Activated naive CD4-positive, alpha-beta T cell treated with anti-CD3 and anti-CD28 coated beads, Interleukin-2, amount 50 U/mL, for 72 hours (primary cell): ENCODE results near the gene DHRS7B. TPM values are rescaled to one million over a fixed set of nuclear protein-coding genes. Genes with fewer than 3 reads are reported as not detected.
"Not testable (repeated sequence)": the region's sequence is repeated elsewhere in the genome, so short reads cannot be mapped to it uniquely, and the experiment has no call there.

Experiments used
- ATAC-seq, 2 donors: fragments of 150-1000 bp; cut with Tn5 transposase; 2 replicates each; pipeline ENCODE4 v1.10.0; 2021; ENCODE audit warnings: mild to moderate bottlenecking in 2 of 2, moderate library complexity in 2 of 2
- DNase-seq, 2 donors: peaks; one replicate each; pipeline ENCODE4 v3.0.0; 2021 to 2022; ENCODE audit warnings: low spot score in 2 of 2
- H3K27ac Mint-ChIP-seq, 2 donors: one replicate each; pipeline ENCODE4 v1.8.0; 2022; ENCODE audit warnings: mild to moderate bottlenecking in 2 of 2, mixed read lengths in 2 of 2
- H3K36me3 Mint-ChIP-seq, 2 donors: one replicate each; pipeline ENCODE4 v1.8.0; 2022; ENCODE audit warnings: mixed read lengths in 2 of 2
- H3K9me3 Mint-ChIP-seq, 2 donors: one replicate each; pipeline ENCODE4 v1.8.0; 2022; ENCODE audit warnings: mixed read lengths in 2 of 2
- total RNA-seq, 2 donors: library from RNA; stranded (reverse); gene quantifications; one replicate each; pipeline ENCODE4 v1.2.3, GENCODE V29; 2022

The DHRS7B gene
- total RNA-seq, 2 donors from 2014 or later, result 15.8 to 16.5 TPM

DNA sequence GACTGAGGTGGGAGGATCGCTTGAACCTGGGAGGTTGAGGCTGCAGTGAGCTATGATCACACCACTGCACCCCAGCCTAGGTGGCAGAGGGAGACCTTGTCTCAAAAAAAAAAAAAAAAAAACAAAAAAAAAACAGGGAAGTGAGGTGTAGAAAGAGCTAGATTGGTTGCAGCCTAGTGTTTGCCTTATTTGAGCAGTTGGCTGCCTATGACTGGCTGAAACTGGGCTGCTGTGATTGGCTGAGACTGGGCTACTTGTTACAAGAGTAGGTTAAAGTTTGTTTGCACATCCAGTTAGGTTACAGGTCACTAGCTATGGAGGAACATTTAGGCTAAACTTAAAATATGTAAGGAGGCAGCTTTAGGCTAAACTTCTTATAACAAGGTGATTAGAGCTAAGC, 5.7 kb downstream of the DHRS7B start:
- peaks cover 11 to 42% of the 10 kb centered on the region in 2 donors for H3K36me3 Mint-ChIP-seq
- H3K27ac Mint-ChIP-seq, result no peak overlapping the region
- ATAC-seq (no peak), DNase-seq (no peak)
- H3K9me3 Mint-ChIP-seq, result peaks cover 4 to 5% of the 10 kb centered on the region in 2 donors

DNA sequence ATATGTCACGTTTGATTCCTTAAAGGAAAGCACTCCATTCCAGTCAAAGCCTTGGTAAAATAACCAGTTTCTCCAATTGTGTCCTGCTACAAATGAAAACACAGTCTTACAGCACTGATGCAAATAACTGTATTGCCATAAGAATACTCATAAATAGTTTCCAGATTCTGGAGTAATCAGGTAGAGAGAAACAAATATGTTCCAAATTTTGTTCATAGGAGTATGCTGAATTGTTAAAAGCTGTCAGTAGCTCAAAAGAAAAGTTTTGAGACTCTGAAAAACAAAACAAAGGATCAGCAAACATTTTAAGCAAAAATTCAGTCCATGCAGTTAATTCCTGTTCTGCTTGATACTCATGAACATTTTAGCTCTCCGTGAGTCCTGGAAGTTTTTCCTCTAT, 7.8 kb downstream of the DHRS7B start:
- ATAC-seq (no peak), DNase-seq (no peak)
- H3K9me3 Mint-ChIP-seq, result peaks cover 4 to 5% of the 10 kb centered on the region in 2 donors
- H3K27ac Mint-ChIP-seq, result no peak overlapping the region
- H3K36me3 Mint-ChIP-seq, result peaks cover 8 to 50% of the 10 kb centered on the region in 2 donors

DNA sequence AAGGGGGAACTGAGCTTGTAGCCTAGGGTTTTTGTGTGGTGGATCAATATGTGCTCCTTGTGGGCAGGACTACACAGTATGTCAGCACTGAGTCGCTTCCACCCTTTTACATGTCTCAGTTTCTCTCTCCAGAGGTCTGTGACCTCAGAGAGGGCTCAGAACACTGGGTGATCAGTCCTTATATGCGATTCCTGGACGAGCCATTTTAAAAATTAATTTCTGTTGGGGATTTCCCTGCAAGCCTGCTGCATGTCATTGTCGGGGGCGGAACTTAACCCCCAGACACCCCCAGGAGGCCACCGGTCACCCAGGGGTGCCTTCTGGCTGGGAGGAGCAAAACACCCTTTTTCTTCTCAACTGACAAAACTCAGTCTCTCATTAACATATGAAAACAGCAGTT, 14.1 kb downstream of the DHRS7B start:
- ATAC-seq (peak in 1 of 2 donors; percentile 18), DNase-seq (no peak)
- no peaks in the 10 kb centered on the region for H3K9me3 Mint-ChIP-seq
- H3K36me3 Mint-ChIP-seq, result peaks cover 6 to 23% of the 10 kb centered on the region in 2 donors
- H3K27ac Mint-ChIP-seq, result peak overlapping the region in 1 of 2 donors; percentile 70

DNA sequence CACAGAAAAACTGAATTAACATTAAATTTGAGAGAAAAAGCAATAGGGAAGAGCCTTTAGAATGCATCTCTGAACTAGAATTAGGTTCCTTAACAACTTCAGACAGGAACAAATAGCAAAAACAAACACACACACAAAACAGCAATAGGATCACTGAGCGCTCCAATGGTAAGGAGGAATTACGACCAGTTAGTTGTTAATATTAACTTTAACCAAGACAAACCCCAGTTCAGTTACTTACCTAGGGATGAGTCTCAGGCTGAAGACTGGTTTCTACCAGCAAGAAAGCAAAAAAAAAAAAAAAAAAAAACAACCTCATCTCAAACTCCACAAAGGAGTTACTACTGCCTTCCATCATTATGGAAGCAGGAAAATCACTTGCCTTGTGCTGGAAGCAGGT, 14.6 kb downstream of the DHRS7B start:
- no peak for ATAC-seq
- Mint-ChIP-seq H3K9me3 (no peaks in the 10 kb centered on the region), H3K36me3 (peaks cover 7 to 25% of the 10 kb centered on the region in 2 donors), H3K27ac (peak overlapping the region in 1 of 2 donors; percentile 70)
- DNase-seq, result no peak

DNA sequence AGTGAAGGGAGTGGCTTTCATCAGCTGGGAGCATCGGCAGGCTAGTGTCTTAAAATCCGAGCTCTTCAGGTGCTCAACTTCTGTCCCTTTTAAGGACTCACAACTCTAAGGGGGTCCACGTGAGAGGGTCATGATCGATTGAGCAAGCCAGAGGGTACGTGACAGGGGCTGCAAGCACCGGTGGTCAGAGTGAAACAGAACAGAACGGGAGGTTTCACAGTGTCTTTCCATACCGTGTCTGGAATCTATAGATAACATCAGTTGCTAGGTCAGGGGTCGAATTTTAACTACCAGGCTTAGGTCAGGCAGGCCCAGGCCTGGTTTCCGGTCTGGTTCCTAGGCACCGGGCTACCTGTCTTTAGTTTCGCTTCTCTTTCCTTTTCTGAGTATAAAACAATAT, 15.3 kb downstream of the DHRS7B start:
- H3K9me3 Mint-ChIP-seq, DNase-seq, ATAC-seq, H3K27ac Mint-ChIP-seq: not testable (repeated sequence)
- H3K36me3 Mint-ChIP-seq, result peaks cover 14 to 32% of the 10 kb centered on the region in 2 donors

DNA sequence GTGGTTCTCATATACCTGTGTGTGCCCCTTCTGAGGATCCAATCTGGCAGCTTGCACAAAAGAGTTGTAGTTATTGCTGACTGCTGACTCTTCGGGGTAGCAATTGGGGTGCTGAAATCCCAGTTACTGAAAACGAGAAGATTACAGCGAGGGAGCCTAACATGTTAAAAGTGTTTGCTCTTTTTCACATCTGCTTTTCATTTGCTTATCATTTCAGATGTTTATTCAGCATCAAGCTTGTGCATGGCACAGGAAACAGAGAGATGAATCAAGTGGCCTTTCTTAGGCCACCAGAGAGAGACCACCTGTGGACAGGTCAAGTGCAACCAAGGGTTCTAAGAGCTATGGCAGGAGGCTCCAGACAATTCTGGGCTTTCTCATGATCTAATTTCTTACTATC, 16.9 kb downstream of the DHRS7B start:
- no peak for DNase-seq
- ATAC-seq, result no peak

DNA sequence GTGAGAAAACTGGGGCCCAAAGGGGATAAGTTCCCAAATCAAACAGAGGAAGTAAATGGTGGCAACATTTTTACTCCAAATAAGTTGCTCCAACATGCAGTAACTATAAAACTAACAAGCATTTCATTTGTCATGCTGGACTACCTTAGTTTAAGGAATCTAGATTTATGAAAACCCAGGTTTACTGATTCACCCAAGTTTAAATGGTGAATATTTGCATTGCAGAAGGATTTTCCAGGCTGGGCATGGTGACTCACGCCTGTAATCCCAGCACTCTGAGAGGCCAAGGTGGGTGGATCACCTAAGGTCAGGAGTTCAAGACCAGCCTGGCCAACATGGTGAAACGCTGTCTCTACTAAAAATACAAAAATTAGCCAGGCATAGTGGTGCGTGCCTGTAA, 17.5 kb downstream of the DHRS7B start:
- not testable (repeated sequence) for H3K27ac Mint-ChIP-seq, ATAC-seq, H3K9me3 Mint-ChIP-seq, DNase-seq
- H3K36me3 Mint-ChIP-seq, result peaks cover 30 to 40% of the 10 kb centered on the region in 2 donors

More for the DNA sequence above, 16.9 kb downstream of the DHRS7B start:
- Mint-ChIP-seq H3K36me3 (peaks cover 25 to 34% of the 10 kb centered on the region in 2 donors), H3K27ac (no peak overlapping the region), H3K9me3 (no peaks in the 10 kb centered on the region)

DNA sequence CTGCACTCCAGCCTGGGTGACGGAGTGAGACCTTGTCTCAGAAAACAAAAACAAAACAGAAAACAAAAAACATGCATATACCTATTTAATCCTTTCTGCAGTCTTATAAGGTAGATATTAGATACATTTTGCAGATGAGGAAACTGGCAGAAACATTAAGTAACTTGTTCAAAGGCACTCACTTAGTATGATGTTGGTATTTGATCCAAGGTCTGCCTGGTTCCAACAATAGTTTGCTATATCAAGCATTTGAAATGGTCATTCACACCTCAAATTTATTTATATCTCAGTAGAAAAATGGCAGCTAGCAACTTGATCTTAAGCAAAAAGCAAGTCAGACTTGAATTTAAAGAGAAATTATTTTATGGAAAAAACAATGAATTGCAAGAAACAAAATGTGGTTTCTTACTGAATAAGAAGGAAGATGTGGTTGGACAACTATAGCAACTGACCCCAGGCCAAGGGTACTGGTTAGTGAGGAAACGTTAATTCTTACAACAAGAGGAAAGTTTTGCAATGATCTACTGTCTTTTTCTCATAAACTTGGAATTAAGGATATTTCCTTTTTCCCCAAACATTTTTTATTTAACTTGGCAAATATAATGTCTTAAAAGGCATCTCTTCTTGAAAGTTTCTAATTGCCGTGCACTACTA, 19.7 kb downstream of the DHRS7B start:
- peaks cover 30 to 46% of the 10 kb centered on the region in 2 donors for H3K36me3 Mint-ChIP-seq

DNA sequence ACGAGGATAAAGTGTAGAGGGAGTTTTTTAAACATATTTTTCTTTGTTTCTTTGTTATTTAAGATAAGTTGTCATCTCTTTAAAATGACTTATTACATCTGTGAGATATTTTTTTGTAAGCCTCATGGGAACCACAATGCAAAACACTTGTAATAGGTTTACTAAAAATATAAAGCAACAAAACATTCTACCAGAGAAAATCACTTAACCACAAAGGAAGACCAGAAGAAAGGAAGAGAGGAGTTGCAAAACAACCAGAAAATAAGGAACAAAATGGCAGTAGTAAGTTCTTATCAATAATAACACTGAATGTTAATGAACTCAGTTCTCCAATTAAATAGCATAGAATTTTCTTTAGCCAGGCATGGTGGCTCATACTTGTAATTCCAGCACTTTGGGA, 22.9 kb downstream of the DHRS7B start:
- H3K27ac Mint-ChIP-seq, result peak overlapping the region in 1 of 2 donors; percentile 70
- H3K36me3 Mint-ChIP-seq, result peaks cover 43 to 62% of the 10 kb centered on the region in 2 donors
- DNase-seq, result no peak
- no peak for ATAC-seq
- H3K9me3 Mint-ChIP-seq, result peaks cover 16% of the 10 kb centered on the region in 2 donors

More for the DNA sequence above, 19.7 kb downstream of the DHRS7B start:
- Mint-ChIP-seq H3K27ac (no peak overlapping the region), H3K9me3 (peaks cover 4 to 7% of the 10 kb centered on the region in 2 donors)
- ATAC-seq (no peak), DNase-seq (no peak)

DNA sequence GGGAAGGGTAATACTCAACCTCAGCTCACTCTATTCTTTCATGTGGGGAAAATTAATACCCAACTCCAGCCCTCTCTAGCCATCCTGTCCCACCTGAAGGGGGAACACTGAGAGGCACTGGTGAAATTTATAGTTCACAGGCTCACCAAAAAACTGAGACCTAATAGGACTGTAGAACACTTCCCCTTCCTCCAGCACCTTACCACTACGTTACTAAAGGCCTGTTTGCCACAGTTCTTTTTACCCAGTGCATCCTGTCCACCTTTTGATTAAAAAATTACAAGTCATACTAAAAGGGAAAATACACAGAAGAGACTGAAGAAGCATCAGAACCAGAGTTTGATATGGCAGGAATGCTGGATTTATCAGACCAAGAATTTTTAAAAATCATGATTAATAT, 26.0 kb downstream of the DHRS7B start:
- Mint-ChIP-seq H3K36me3 (peaks cover 29 to 48% of the 10 kb centered on the region in 2 donors), H3K9me3 (peaks cover 21 to 22% of the 10 kb centered on the region in 2 donors), H3K27ac (no peak overlapping the region)
- no peak for ATAC-seq
- DNase-seq, result no peak

DNA sequence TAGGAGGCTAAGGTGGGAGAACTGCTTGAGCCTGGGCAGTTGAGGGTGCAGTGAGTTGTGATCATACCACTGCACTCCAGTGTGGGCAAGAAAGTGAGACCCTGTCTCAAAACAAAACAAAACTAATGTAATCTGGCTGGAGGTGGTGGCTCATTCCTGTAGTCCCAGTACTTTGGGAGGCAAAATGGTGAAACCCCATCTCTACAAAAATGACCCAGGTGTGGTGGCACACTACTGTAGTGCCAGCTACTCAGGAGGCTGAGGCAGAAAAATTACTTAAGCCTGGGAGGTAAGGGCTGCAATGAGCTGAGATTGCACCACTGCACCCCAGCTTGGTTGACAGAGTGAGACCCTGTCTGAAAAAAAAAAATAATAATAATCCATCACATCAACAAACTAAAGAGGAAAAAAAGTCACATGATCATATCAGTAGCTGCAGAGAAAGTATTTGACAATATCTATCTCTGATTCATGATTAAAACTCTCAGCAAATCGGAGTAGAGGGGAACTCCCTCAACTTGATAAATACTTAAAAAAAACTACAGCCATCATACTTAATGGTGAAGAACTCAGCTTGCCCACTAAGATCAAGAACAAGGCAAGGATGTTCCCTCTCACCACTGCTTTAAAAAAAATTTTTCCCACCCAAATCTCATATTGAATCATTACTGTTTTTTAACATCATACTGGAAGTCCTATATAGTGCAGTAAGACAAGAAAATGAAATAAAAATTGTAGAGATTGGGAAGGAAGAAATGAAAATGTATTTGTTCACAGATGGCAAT, 31.0 kb downstream of the DHRS7B start:
- ATAC-seq (peak; percentile 87 to 90), DNase-seq (no peak)
- H3K9me3 Mint-ChIP-seq, result peaks cover 15 to 19% of the 10 kb centered on the region in 2 donors
- peaks cover 11 to 24% of the 10 kb centered on the region in 2 donors for H3K36me3 Mint-ChIP-seq
- no peak overlapping the region for H3K27ac Mint-ChIP-seq

DNA sequence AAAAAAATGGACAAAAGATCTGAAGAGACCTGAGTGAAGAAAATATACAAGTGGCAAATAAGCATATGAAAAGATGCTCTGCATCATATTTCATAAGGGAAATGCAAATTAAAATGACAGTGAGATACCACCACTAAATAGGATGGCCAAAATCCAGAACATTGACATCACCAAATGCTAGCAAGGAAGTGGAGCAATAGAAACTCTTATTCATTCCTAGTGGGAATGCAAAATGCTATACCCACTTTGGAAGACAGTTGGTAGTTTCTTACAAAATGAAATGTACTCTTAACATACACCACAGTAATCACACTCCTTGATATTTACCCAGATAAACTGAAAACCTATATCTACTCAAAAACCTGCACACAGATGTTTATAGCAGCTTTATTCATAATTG, 33.6 kb downstream of the DHRS7B start:
- Mint-ChIP-seq H3K27ac (no peak overlapping the region), H3K9me3 (peaks cover 0 to 11% of the 10 kb centered on the region in 2 donors), H3K36me3 (peaks cover 0 to 12% of the 10 kb centered on the region in 2 donors)

DNA sequence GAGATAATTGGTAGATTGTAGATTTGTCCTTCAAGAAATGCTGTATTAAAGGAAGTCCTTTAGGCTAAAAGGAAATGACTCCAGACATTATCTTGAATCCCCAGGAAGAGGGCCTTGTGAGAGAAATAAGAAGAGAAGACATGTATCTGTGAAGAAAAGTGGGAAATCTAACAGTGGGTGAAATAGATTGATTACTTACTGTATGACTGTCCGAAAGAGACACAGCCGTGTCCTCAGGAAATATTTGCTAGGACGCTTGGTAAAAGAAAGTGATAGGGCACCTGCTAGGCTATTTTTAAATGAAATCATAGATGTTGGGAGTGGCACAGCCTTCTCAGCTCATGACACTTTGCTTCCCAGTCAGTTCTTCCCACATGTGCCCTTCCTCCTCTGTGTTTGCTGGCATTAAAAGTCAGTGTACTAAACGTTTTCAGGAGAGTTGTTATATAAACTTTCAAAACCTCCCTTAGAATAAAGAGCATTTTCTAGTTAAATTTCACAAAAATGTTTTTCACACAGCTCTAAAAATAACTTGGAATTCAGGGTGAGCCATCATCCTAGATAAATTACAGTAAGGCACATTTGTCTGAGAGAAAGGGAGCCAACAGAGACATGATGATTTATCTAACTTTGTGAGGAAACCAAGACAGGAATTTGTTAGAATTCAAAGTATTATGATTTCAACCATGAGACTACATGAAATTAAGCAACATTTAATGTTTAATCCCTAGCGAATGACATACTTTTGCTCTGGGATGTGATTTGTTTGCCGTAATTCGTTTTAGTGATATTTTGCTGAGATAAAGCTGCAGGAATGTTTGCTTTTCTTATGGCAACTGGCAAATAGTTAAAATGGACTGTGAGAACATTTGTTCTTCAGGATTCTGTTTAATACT, 35.0 kb downstream of the DHRS7B start:
- Mint-ChIP-seq H3K9me3 (peaks cover 0 to 6% of the 10 kb centered on the region in 2 donors), H3K36me3 (peaks cover 0 to 7% of the 10 kb centered on the region in 2 donors), H3K27ac (peak overlapping the region in 1 of 2 donors; percentile 72)
- DNase-seq (no peak), ATAC-seq (no peak)

More for the DNA sequence above, 33.6 kb downstream of the DHRS7B start:
- ATAC-seq (no peak), DNase-seq (no peak)

DNA sequence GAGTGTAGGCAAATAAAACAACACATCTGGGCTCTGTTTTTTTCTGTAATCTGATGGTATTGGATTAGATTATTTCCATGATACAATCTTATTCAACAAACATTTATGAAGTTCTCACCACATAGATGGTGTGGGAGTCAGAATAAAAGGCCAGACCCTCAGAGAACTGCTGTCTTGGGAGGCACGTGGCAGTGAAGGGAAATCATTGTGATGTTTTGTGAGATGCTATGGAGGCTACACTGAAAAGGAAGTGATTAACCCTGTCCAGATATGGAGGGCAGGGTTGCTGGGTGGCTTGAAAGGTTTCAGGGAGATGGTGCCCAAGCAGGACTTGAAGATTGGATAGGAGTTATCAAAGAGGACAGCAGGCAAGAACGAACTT, 35.6 kb downstream of the DHRS7B start:
- Mint-ChIP-seq H3K36me3 (peaks cover 0 to 7% of the 10 kb centered on the region in 2 donors), H3K27ac (no peak overlapping the region), H3K9me3 (peaks cover 0 to 6% of the 10 kb centered on the region in 2 donors)
- DNase-seq (no peak), ATAC-seq (no peak)

DNA sequence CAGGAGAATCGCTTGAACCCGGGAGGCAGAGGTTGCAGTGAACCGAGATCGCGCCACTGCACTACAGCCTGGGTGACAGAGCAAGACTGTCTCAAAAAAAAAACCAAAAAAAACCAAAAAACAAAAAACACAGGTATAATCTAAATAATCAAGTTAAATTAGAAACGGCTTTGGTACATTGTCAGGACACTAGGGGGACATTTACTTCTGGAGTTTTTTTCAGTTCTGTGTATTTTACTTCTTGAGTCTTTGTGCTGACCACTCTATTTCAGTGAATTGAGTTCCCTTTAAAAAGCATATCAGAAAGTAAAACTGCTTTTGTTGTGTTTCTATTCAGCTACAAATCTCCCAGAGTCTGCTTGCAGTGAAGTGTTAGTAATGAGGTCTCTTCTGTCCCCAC, 36.3 kb downstream of the DHRS7B start:
- Mint-ChIP-seq H3K36me3 (peaks cover 0 to 7% of the 10 kb centered on the region in 2 donors), H3K9me3 (peaks cover 0 to 6% of the 10 kb centered on the region in 2 donors), H3K27ac (no peak overlapping the region)
- no peak for ATAC-seq
- no peak for DNase-seq

DNA sequence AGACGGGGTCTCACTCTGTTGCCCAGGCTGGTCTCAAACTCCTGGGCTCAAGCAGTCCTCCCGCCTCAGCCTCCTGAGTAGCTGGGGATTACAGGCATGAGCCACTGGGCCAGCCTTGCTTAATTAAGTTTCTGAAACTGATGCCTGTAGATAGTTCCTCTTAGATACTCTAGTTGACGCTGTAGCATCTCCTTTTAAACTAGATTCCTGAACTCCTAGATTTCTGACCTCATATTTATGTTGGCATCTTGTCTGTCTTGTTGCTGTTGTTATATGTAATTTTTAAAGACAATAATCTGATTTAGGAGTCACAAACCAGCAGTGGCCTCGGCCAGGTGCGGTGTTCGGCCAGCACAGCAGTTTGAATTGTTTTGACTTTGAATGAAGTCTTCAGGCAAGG, 37.5 kb downstream of the DHRS7B start:
- no peaks in the 10 kb centered on the region for H3K9me3 Mint-ChIP-seq
- H3K36me3 Mint-ChIP-seq, result no peaks in the 10 kb centered on the region
- ATAC-seq (no peak), DNase-seq (no peak)
- no peak overlapping the region for H3K27ac Mint-ChIP-seq
